MCF 10A (cell line): ENCODE data around the gene SLC66A1. TPM values are rescaled to one million over a fixed set of nuclear protein-coding genes. Genes with fewer than 3 reads are reported as not detected.

Source experiments
- BruUV-seq: library from RNA; stranded (reverse); fragments of 400-500 nt; replicated peaks from 2 replicates; lab custom pipeline; 2021; lab: Mats Ljungman, UMichigan
- CTCF ChIA-PET: fragments of 300-600 bp; sonication (Branson Sonifier 250); formaldehyde crosslinking; extraction: SDS; loops from one replicate; lab custom pipeline; 2021; ENCODE audit warnings: antibody characterized with exemption, inconsistent platforms; lab: Yijun Ruan, JAX
- POLR2A ChIA-PET: fragments of 300-600, 350-650 bp; sonication (Branson Sonifier 250); formaldehyde crosslinking; extraction: SDS; loops from one replicate; lab custom pipeline; 2020; ENCODE audit warnings: antibody characterized with exemption, inconsistent platforms; lab: Yijun Ruan, JAX
- DNase-seq: peaks from one replicate; pipeline ENCODE4 v3.0.0-alpha.2; 2018; ENCODE audit not compliant: unreplicated experiment
- H3K27ac Mint-ChIP-seq: one replicate; pipeline ENCODE4 v1.8.0; 2022; ENCODE audit warnings: mild to moderate bottlenecking, low read depth, mixed read lengths; ENCODE audit not compliant: unreplicated experiment
- H3K27me3 Mint-ChIP-seq: one replicate; pipeline ENCODE4 v1.8.0; 2022; ENCODE audit warnings: mixed read lengths; ENCODE audit not compliant: insufficient read depth, unreplicated experiment
- H3K36me3 Mint-ChIP-seq: one replicate; pipeline ENCODE4 v1.8.0; 2022; ENCODE audit warnings: mild to moderate bottlenecking, moderate library complexity, mixed read lengths; ENCODE audit not compliant: insufficient read depth, unreplicated experiment
- H3K4me1 Mint-ChIP-seq: one replicate; pipeline ENCODE4 v1.8.0; 2022; ENCODE audit warnings: mixed read lengths; ENCODE audit not compliant: insufficient read depth, unreplicated experiment
- H3K4me3 Mint-ChIP-seq: one replicate; pipeline ENCODE4 v1.8.0; 2022; ENCODE audit warnings: mild to moderate bottlenecking, moderate library complexity, mixed read lengths; ENCODE audit not compliant: unreplicated experiment
- H3K9me3 Mint-ChIP-seq: one replicate; pipeline ENCODE4 v1.8.0; 2022; ENCODE audit warnings: mixed read lengths; ENCODE audit not compliant: unreplicated experiment
- intact Hi-C: fragments of 100-400 bp; cut with micrococcal nuclease; formaldehyde crosslinking; loops from 2 replicates; pipeline ENCODE4 v1.14.1; 2022
- total RNA-seq: library from RNA; stranded (reverse); gene quantifications from 2 replicates; pipeline ENCODE4 v1.2.3, GENCODE V29; 2022
- TF ChIP-seq, protein P1 (sequence below): fragments of 200-600 bp; IDR thresholded peaks from one replicate; pipeline ENCODE4 v1.8.0; 2022; ENCODE audit warnings: antibody characterized with exemption, mild to moderate bottlenecking; ENCODE audit not compliant: unreplicated experiment

SLC66A1 gene
- total RNA-seq, 1 experiment from 2014 or later, result 16.2 TPM

DNA sequence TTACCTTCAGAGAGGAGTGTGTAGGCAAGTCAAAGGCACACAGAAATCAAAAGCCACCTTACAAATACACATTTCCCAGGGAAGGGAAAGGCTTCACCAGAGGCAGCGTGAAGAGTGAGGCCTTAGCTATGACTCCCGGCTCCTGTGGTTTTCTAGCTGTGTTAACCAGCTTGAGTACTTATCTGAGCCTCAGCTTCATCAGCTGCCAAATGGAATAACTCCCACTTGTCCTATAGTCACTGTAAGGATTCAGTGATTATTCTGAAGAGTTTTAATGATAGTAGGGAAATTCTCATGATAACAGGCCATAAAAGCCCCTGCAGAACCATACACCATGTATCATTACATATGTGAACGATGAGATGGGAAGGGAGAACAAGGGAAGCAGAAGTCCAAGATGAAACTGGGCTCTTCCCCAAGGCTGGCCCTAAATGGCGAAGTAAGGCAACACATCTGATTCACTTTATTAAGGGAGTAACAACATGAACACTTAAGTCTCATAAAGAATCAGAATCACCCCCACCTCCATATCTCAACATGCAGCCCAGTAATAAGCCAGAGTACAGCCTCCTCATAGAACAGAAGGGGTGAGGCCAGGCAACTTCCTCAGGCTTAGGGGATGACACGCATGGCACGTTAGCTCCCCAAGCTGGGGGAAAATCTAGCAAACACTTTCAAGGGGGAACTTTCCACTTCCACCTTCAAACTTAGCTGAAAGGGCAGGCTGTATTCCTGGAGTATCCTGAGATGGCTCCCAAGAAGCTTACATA lies 63.7 kb downstream of the SLC66A1 start:
- H3K4me3 Mint-ChIP-seq, result no peak overlapping the region
- no peak overlapping the region for H3K27ac Mint-ChIP-seq
- no TSS peak for BruUV-seq
- DNase-seq, result no peak
- POLR2A ChIA-PET, result no interaction called here
- peaks cover 32% of the 10 kb centered on the region for H3K36me3 Mint-ChIP-seq
- intact Hi-C loops, result no loop called here
- H3K9me3 Mint-ChIP-seq, result no peaks in the 10 kb centered on the region
- H3K27me3 Mint-ChIP-seq, result no peaks in the 10 kb centered on the region
- no peaks in the 10 kb centered on the region for H3K4me1 Mint-ChIP-seq
- TF ChIP-seq, protein P1, sequence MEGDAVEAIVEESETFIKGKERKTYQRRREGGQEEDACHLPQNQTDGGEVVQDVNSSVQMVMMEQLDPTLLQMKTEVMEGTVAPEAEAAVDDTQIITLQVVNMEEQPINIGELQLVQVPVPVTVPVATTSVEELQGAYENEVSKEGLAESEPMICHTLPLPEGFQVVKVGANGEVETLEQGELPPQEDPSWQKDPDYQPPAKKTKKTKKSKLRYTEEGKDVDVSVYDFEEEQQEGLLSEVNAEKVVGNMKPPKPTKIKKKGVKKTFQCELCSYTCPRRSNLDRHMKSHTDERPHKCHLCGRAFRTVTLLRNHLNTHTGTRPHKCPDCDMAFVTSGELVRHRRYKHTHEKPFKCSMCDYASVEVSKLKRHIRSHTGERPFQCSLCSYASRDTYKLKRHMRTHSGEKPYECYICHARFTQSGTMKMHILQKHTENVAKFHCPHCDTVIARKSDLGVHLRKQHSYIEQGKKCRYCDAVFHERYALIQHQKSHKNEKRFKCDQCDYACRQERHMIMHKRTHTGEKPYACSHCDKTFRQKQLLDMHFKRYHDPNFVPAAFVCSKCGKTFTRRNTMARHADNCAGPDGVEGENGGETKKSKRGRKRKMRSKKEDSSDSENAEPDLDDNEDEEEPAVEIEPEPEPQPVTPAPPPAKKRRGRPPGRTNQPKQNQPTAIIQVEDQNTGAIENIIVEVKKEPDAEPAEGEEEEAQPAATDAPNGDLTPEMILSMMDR, result no peak
- CTCF ChIA-PET, result interaction anchor here (0.6 kb wide), 1 partner anchor 1372 kb away, joined by 3 read pairs; no protein-coding TSS in a partner anchor

DNA sequence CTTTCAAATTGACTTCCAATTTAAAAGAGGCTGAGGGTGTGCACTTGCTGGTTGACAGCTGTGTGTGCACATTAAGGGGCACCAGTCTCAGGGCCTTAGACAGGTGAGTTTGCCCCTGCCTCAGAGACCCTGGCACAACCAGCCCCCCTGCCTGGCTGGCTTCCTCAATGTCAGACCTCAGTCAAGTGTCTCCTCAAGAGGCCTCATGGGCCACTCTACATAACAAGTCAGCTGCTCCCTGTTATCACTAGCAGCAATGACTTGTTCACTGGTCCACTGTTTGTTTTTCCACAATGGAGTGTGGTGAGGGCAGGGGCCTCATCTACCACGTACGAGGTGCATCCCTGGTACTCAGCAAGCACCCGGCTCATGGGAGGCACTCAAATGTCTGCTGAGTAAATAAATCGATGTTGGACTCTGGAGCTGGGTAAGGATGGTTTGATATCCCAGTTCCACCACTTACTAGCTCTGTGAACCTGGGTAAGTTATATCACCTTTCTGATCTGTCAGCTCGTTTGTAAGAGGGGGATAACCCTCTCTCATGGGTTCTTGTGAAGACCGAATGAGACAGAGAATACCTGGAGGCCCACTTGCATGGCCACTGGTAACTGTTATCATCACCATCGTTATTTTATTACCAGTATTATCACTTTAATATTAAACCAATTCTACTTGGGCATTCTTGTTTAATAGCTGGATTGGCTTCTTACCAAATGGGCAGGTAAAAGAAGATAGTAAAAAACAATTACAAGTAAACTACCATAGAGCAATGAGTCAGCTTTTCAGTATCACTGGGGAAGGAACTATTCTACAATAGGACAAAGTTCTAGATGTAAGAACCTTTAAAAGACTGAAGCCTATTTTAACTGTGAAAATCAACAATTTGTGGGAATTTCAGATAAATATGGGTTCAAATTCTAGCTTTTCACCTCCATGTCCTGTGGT lies 64.6 kb downstream of the SLC66A1 start:
- no peak overlapping the region for H3K27ac Mint-ChIP-seq
- H3K4me3 Mint-ChIP-seq, result no peak overlapping the region
- H3K36me3 Mint-ChIP-seq, result peaks cover 39% of the 10 kb centered on the region
- H3K27me3 Mint-ChIP-seq, result no peaks in the 10 kb centered on the region
- ChIA-PET POLR2A (interaction anchor here (0.6 to 1.4 kb wide), 5 partner anchors 15 to 263 kb away, joined by 3 read pairs; partner anchors contain the start of genes AKR7A2 and SLC66A1), CTCF (interaction anchor here (0.5 to 0.6 kb wide), 3 partner anchors 20 to 78 kb away, joined by 3 to 4 read pairs (median 3); no protein-coding TSS in a partner anchor)
- no peak for DNase-seq
- H3K4me1 Mint-ChIP-seq, result no peaks in the 10 kb centered on the region
- TF ChIP-seq, protein P1, result no peak
- intact Hi-C loops, result no loop called here
- no peaks in the 10 kb centered on the region for H3K9me3 Mint-ChIP-seq
- no TSS peak for BruUV-seq

DNA sequence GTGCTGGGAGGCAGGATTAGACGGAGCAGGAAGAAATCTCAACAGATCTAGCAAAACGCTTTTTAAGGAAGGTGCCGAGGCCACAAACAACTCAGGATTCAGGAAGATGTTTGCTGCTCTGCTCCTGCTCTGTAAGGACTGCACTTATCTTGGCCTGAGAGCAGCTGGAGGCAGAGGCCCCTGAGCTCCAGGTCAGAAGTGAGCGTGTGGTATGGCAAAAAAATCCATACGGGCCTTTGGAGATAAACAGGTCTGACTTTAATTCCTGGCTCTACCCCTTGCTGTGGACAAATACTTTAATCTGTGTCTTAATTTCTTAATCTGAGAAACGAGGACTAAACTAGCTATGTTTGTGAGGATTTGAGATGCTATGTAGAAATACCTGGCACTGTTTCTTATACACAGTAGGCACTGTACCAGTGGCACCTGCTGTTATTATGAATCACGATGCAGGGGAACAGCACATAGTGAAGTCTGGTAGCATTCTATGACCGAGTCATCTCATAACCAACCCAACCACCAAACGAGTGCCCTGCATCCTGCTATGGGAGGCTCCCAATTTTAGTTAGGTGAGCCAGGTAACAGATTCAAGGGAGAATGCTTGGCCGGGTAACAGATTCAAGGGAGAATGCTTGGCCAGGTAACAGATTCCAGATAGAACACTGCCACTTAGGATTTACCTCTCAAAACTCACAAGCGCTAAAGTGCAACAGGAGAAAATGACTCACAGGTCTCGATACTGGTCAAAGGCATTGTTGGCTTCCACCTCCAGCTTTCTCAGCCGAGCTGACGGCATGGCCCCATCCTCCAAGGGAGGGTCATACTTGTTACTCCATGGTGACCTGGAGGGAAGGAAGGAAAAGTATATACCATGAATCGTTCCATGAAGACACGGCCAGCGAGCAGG lies 65.9 kb downstream of the SLC66A1 start:
- H3K27ac Mint-ChIP-seq, result no peak overlapping the region
- ChIA-PET POLR2A (interaction anchor here (0.7 to 1.4 kb wide), 4 partner anchors 17 to 262 kb away, joined by 3 read pairs; partner anchors contain the start of genes AKR7A2 and SLC66A1), CTCF (interaction anchor here (1.2 kb wide), 1 partner anchor 11 kb away, joined by 4 read pairs; no protein-coding TSS in a partner anchor)
- no peak overlapping the region for H3K4me3 Mint-ChIP-seq
- H3K36me3 Mint-ChIP-seq, result peaks cover 46% of the 10 kb centered on the region
- BruUV-seq, result no TSS peak
- H3K27me3 Mint-ChIP-seq, result no peaks in the 10 kb centered on the region
- no peak for DNase-seq
- no peaks in the 10 kb centered on the region for H3K4me1 Mint-ChIP-seq
- intact Hi-C loops, result no loop called here
- TF ChIP-seq, protein P1, result no peak
- no peaks in the 10 kb centered on the region for H3K9me3 Mint-ChIP-seq

Other genes with a start within 250 kb of the SLC66A1 start
- 154 and 181 TPM in 2 replicates for gene UBR4, start 102.1 kb upstream of the SLC66A1 start, total RNA-seq
- 75.9 and 77.2 TPM in 2 replicates for gene EMC1, start 60.8 kb upstream of the SLC66A1 start, total RNA-seq
- 37.3 and 46.0 TPM in 2 replicates for gene MRTO4, start 60.5 kb upstream of the SLC66A1 start, total RNA-seq
- 0.40 and 0.69 TPM in 2 replicates for gene AKR7A3, start 23.6 kb upstream of the SLC66A1 start, total RNA-seq
- 26.7 and 28.7 TPM in 2 replicates for gene AKR7A2, start 182 bp upstream of the SLC66A1 start, total RNA-seq
- gene CAPZB, start 173.2 kb downstream of the SLC66A1 start, total RNA-seq, result 252 and 259 TPM in 2 replicates